Measurements from ENCODE around the gene ABCB10. TPM values are rescaled to one million over a fixed set of nuclear protein-coding genes. Genes with fewer than 3 reads are reported as not detected.
"Not testable (repeated sequence)": the region's sequence is repeated elsewhere in the genome, so short reads cannot be mapped to it uniquely, and the experiment has no call there.

The ABCB10 gene
- total RNA-seq, 1 donor from 2014 or later: 36.8 TPM

- no peak for DNase-seq
These were observed 12.5 kb upstream of the ABCB10 start for GRCh38 chr1:229570891-229571516.

- no peak for DNase-seq
These were observed 11.8 kb upstream of the ABCB10 start for GRCh38 chr1:229570305-229570704.

- peak; percentile 66 for DNase-seq
These were observed 8.8 kb upstream of the ABCB10 start for GRCh38 chr1:229567109-229567868.

- peak; percentile 23 for DNase-seq
These were observed 5.2 kb upstream of the ABCB10 start for GRCh38 chr1:229563701-229564100.

GRCh38 chr1:229563241-229563640 lies 4.7 kb upstream of the ABCB10 start:
- no peak for DNase-seq

- no peak for DNase-seq
These were observed 4.2 kb upstream of the ABCB10 start for GRCh38 chr1:229562686-229563085.

- DNase-seq: no peak
These were observed 2.6 kb upstream of the ABCB10 start for GRCh38 chr1:229561141-229561540.

GRCh38 chr1:229560124-229560523 lies 1.6 kb upstream of the ABCB10 start:
- DNase-seq: not testable (repeated sequence)

- DNase-seq: not testable (repeated sequence)
These were observed 862 bp upstream of the ABCB10 start for GRCh38 chr1:229559336-229559801.

- peak; percentile 54 for DNase-seq
These were observed 543 bp downstream of the ABCB10 start for GRCh38 chr1:229557913-229558414.

GRCh38 chr1:229557200-229557850 lies 1.2 kb downstream of the ABCB10 start:
- peak; percentile 32 for DNase-seq

- DNase-seq: no peak
These were observed 3.5 kb downstream of the ABCB10 start for GRCh38 chr1:229554886-229555621.

- no peak for DNase-seq
These were observed 4.8 kb downstream of the ABCB10 start for GRCh38 chr1:229553621-229554130.

GRCh38 chr1:229552732-229553131 lies 5.8 kb downstream of the ABCB10 start:
- no peak for DNase-seq

- DNase-seq: no peak
These were observed 7.5 kb downstream of the ABCB10 start for GRCh38 chr1:229550812-229551567.

- no peak for DNase-seq
These were observed 11.0 kb downstream of the ABCB10 start for GRCh38 chr1:229547542-229547941.

GRCh38 chr1:229544587-229544986 lies 13.9 kb downstream of the ABCB10 start:
- no peak for DNase-seq

GRCh38 chr1:229539863-229540506 lies 18.5 kb downstream of the ABCB10 start:
- no peak for DNase-seq

GRCh38 chr1:229538945-229539344 lies 19.6 kb downstream of the ABCB10 start:
- no peak for DNase-seq

GRCh38 chr1:229537894-229538293 lies 20.6 kb downstream of the ABCB10 start:
- no peak for DNase-seq

- no peak for DNase-seq
These were observed 21.5 kb downstream of the ABCB10 start for GRCh38 chr1:229536982-229537381.
